Stimulated activated CD8-positive, alpha-beta memory T cell treated with anti-CD3 and anti-CD28 coated beads, Interleukin-7, amount 100 ng/mL, for 4 hours (primary cell): Measurements from ENCODE around the gene NR5A1.

ENCODE experiments used
- DNase-seq, 2 donors: peaks; one replicate each; pipeline ENCODE4 v3.0.0-alpha.2; 2020; ENCODE audit warnings: low read depth in 2 of 2

The NR5A1 gene

GRCh38 chr9:124441291-124441690 lies 65.9 kb downstream of the NR5A1 start:
- DNase-seq: no peak

GRCh38 chr9:124440786-124441185 lies 66.4 kb downstream of the NR5A1 start:
- DNase-seq: no peak

- DNase-seq: no peak
Measured at GRCh38 chr9:124439686-124440243, 67.4 kb downstream of the NR5A1 start.

- no peak for DNase-seq
Measured at GRCh38 chr9:124439086-124439485, 68.1 kb downstream of the NR5A1 start.

GRCh38 chr9:124438091-124438490 lies 69.1 kb downstream of the NR5A1 start:
- no peak for DNase-seq

GRCh38 chr9:124437086-124437485 lies 70.1 kb downstream of the NR5A1 start:
- DNase-seq: no peak

- DNase-seq: no peak
Measured at GRCh38 chr9:124436320-124436719, 70.9 kb downstream of the NR5A1 start.
